BJ (cell line): ENCODE data around the gene PKD1L1. TPM values are rescaled to one million over a fixed set of nuclear protein-coding genes. Genes with fewer than 3 reads are reported as not detected.
"Not testable (repeated sequence)": the region's sequence is repeated elsewhere in the genome, so short reads cannot be mapped to it uniquely, and the experiment has no call there.

Experiments used
- CTCF ChIA-PET: fragments of 350-600 bp; formaldehyde crosslinking; extraction: SDS; loops from one replicate; lab custom pipeline; 2021; ENCODE audit warnings: antibody characterized with exemption, inconsistent platforms; lab: Yijun Ruan, JAX
- POLR2A ChIA-PET: fragments of 300-600 bp; sonication (Branson Sonifier 250); formaldehyde crosslinking; extraction: SDS; loops from one replicate; lab custom pipeline; 2021; ENCODE audit warnings: antibody characterized with exemption; lab: Charles Lee
- DNase-seq: peaks from one replicate; pipeline ENCODE4 v3.0.0-alpha.2; 2011; ENCODE audit warnings: low read depth
- H3K27me3 ChIP-seq: 2 replicates; pipeline ENCODE4 v1.6.0; 2011; ENCODE audit warnings: low read length; ENCODE audit not compliant: control insufficient read depth, insufficient read depth
- H3K36me3 ChIP-seq: 2 replicates; pipeline ENCODE4 v1.5.1; 2011; ENCODE audit warnings: low read length; ENCODE audit not compliant: control insufficient read depth, insufficient read depth
- H3K4me3 ChIP-seq: 2 replicates; pipeline ENCODE4 v1.5.1; 2011; ENCODE audit warnings: low read depth, mild to moderate bottlenecking, control low read depth, low read length
- polyA plus RNA-seq: library from polyadenylated mRNA; depleted of rRNA; stranded (reverse); fragments of >200 nt; gene quantifications from 2 replicates; pipeline ENCODE4 v1.2.3, GENCODE V29; 2011
- TF ChIP-seq, protein P1 (sequence below): IDR thresholded peaks from 2 replicates; pipeline ENCODE4 v1.5.1; 2011; ENCODE audit warnings: low read depth, mild to moderate bottlenecking, control low read depth, inconsistent platforms, low read length, moderate library complexity; ENCODE audit not compliant: insufficient read depth

The PKD1L1 gene
- polyA plus RNA-seq, 1 experiment: 0.13 TPM

DNA sequence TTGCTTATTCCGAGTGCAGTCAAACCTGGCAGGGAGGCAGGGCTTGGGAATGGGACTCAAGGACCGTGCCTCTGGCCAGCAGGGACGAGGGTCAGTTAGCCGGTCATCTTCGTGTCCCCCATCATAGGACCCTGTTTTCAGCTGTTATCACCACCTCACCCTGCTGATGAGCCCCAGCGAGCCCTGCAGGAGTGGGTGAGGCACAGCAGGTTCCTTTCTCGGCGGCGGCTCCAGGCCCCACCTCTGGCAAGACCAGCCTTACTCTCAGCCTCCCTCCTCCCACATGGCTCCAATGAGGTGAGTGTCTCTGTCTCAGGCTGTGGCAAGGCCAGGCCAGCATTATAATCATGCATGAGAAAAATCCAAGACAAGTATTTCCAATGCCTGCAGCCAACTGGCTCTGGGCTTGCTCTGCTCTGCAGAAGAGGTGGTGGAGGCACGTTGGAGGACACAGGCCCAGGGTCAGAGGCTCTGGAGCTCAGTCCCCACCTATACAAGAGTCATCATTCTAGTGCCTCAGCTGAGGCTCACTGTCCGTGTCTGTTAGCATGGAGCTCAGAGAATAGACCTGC is 15.7 kb downstream of the PKD1L1 start:
- POLR2A ChIA-PET: no interaction called here
- no peak overlapping the region for H3K4me3 ChIP-seq
- TF ChIP-seq, protein P1, sequence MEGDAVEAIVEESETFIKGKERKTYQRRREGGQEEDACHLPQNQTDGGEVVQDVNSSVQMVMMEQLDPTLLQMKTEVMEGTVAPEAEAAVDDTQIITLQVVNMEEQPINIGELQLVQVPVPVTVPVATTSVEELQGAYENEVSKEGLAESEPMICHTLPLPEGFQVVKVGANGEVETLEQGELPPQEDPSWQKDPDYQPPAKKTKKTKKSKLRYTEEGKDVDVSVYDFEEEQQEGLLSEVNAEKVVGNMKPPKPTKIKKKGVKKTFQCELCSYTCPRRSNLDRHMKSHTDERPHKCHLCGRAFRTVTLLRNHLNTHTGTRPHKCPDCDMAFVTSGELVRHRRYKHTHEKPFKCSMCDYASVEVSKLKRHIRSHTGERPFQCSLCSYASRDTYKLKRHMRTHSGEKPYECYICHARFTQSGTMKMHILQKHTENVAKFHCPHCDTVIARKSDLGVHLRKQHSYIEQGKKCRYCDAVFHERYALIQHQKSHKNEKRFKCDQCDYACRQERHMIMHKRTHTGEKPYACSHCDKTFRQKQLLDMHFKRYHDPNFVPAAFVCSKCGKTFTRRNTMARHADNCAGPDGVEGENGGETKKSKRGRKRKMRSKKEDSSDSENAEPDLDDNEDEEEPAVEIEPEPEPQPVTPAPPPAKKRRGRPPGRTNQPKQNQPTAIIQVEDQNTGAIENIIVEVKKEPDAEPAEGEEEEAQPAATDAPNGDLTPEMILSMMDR: no peak
- CTCF ChIA-PET: no interaction called here
- no peaks in the 10 kb centered on the region for H3K36me3 ChIP-seq
- DNase-seq: no peak
- no peaks in the 10 kb centered on the region for H3K27me3 ChIP-seq

DNA sequence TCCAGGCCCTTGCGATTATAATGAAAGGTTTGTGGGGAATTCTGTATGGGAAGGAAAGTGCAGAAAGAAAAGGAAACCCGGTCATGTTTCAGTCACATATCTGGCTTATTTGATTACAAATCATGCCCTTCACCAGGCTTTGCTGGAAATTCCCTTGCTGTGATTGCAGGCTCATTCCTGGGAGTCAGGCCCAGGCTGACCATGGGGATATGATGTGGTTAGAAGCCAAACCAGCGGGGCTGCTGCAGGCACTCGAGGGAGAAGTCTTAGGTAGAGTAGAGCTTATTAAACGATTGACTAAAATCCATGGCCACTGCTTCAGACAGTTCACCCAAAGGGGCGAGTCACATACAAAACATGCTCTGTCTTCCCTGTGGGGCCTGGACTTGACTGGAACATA is 16.2 kb downstream of the PKD1L1 start:
- no peak overlapping the region for H3K4me3 ChIP-seq
- no peaks in the 10 kb centered on the region for H3K36me3 ChIP-seq
- POLR2A ChIA-PET: no interaction called here
- TF ChIP-seq, protein P1: no peak
- no peak for DNase-seq
- H3K27me3 ChIP-seq: no peaks in the 10 kb centered on the region
- CTCF ChIA-PET: interaction anchor here (1.2 to 1.3 kb wide), 2 partner anchors 13 to 223 kb away, joined by 5 to 10 read pairs; no protein-coding TSS in a partner anchor

DNA sequence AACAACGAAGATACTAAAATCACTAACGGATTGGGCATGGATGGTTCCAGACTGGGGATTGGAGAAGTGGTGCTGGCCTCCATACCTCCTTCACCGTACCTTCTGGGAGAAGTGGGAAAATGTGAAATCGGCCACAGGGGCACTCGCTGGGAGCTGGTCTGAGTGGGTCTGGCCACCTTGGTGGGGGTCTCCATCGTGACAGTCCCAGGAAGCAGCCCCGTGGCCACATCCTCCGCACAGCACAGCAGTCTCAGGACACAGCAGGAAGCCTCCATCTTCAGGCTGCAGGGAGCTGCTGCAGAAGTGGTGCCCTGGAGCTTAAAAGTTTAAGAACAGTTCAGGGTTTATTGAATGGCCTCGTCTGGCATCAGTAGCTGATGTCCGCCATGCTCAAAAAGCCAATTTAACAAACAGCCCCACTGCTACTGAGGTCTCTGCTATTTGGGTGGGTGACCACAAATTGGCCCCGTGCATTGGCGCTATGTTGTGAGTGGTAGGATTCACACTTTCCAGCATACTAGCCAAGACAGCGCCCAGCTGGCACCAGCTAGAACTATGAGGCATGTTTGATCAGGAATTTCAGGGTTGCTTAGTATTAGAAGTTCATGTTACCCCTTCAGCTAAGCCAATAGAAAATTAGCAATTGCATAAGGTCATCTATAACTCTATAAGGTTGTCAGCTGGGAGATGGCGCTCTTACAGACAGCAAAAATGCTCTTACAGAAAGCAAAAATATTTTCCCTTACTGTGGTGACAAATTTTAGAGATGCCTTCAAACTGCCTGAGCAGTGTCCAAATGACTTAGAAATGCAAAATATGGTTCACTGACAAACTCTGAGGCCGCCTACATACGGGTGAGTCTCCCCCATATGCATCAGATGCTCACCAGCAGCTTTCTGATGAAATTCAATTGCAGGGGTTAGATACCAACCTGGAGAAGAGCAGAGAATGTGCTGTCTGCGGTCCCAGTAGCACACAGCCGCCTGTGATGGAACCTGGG is 17.0 kb downstream of the PKD1L1 start:
- DNase-seq: no peak
- Histone ChIP-seq H3K27me3 (no peaks in the 10 kb centered on the region), H3K4me3 (no peak overlapping the region), H3K36me3 (no peaks in the 10 kb centered on the region)
- CTCF ChIA-PET: interaction anchor here (0.7 to 2.2 kb wide), 4 partner anchors 8 to 223 kb away, joined by 4 to 10 read pairs (median 7); no protein-coding TSS in a partner anchor
- TF ChIP-seq, protein P1: no peak
- POLR2A ChIA-PET: no interaction called here

DNA sequence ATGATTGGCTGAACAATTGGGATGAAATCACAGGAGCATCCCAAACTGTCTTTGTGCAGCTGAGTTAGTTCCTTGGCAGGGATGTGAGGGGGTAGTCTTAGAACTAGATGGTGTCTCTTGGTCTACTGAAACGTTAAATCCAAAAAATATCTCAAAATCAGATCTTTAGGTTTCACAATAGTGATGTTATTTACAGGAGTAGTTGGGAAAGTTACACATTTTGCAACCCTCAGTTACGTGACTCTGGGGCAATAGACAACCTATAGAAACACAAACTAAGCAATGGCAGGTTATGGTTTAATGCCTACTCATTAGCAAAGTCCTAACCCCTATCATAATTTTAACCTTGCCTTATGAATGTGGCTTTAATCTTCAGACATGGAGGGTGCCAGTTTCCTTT is 24.0 kb downstream of the PKD1L1 start:
- DNase-seq: no peak
- CTCF ChIA-PET: no interaction called here
- Histone ChIP-seq H3K4me3 (no peak overlapping the region), H3K27me3 (no peaks in the 10 kb centered on the region), H3K36me3 (no peaks in the 10 kb centered on the region)
- TF ChIP-seq, protein P1: no peak
- POLR2A ChIA-PET: no interaction called here

DNA sequence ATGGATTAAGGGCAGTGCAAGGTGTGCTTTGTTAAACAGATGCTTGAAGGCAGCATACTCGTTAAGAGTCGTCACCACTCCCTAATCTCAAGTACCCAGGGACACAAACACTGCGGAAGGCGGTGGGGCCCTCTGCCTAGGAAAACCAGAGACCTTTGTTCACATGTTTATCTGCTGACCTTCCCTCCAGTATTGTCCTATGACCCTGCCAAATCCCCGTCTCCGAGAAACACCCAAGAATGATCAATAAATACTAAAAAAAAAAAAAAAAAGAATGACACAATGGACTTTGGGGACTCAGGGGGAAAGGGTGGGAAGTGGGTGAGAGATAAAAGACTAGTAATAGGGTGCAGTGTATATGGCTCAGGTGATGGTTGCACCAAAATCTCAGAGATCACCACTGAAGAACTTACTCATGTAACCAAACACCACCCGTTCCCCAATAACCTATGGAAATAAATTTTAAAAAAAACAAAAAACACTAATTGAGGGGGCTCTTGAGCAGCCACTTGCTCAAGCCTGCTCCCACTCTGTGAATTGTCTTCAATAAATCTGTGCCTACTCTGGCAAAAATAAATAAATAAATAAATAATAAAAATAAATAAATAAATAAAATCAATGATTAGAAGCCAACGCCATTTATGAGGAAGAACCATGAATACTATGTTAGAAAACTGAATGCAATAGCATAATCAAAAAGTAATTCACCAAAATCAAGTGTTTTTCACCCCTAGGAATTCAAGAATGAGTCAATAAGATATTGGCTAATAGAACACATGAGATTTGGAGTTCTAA is 25.0 kb downstream of the PKD1L1 start:
- CTCF ChIA-PET, DNase-seq, H3K4me3 ChIP-seq, POLR2A ChIA-PET, H3K36me3 ChIP-seq, H3K27me3 ChIP-seq: not testable (repeated sequence)

DNA sequence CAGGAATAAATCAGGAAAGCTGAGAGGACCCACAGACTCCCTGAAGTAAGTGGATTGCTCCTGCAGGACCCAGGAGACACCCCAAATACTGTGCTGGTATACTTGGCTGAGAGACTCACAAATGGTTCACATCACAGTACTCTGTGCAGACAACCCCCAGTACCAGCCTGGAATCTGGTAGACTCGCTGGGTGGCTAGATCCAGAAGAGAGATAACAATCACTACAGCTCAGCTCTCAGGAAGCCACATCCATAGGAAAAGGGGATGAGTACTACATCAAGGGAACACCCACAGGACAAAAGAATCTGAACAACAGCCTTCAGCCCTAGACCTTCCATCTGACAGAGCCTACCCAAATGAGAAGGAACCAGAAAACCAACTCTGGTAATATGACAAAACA is 31.8 kb downstream of the PKD1L1 start:
- H3K36me3 ChIP-seq, POLR2A ChIA-PET, DNase-seq, H3K27me3 ChIP-seq, H3K4me3 ChIP-seq: not testable (repeated sequence)
- CTCF ChIA-PET: interaction anchor here (1.0 kb wide), 1 partner anchor 9 kb away, joined by 3 read pairs; no protein-coding TSS in a partner anchor
